ENCODE data around the gene ECT2L.
"Not testable (repeated sequence)": the region's sequence is repeated elsewhere in the genome, so short reads cannot be mapped to it uniquely, and the experiment has no call there.

Gene ECT2L

DNA sequence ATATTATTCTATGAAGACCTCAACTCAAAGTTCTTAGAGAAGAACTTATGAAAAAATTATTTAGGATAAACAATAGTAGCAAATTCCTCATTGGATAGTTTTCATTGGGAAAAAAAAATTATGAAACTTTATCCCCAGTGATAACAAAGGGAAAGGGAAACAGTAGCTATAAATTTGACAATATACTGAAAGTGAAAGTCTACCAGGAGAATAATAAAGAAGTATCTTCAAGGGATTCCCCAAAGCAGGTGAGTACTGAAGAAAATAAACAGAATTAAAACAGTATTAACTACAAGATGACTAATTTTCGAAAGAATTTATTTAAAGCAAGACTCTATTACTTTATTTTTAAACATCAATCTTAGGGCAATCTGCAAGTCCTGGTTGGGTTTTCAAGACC is 135.8 kb downstream of the ECT2L start:
- no peak for DNase-seq (ENCODE audit: low spot score)

- DNase-seq (ENCODE audit: low spot score), result not testable (repeated sequence)
Measured at GRCh38 chr6:138936873-138937272, 141.0 kb downstream of the ECT2L start.

GRCh38 chr6:138943089-138943625 is 147.3 kb downstream of the ECT2L start:
- DNase-seq (ENCODE audit: low spot score), result no peak

DNA sequence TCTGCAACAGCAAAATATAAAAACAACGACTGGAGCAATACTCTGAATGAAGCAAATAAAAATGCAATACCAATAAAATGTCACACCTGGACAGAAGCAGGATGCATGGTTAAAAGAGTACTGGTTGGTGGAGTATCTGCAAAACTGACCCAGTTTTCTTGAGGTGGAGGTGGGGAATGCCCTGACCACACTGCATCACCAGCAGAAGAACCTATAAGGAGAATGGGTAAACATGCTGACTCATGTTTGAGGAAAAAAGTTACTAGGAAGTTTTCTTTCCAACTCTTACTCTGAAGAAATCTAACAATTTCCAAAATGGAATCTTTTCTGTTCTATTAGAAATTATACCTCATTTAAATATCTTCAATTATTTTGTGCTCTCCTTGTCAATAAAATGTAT is 148.5 kb downstream of the ECT2L start:
- no peak for DNase-seq (ENCODE audit: low spot score)

DNA sequence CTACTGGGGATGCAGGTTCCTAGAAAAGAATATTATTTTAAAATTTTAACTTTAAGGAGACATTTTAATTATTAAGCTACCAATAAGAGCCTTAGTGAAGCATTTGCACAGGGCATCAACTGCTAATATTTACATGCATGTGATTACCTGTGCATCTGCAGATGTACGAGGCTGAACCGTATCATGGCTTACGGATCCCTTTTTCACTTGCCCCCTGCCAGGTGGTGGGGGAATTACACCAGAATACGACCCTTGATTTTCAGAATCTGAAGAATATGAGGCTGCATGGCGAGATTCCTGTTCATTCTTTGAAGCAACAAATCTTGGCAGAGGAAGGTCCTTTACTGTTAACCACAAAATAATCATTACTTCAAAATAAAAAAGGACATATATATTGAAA is 149.5 kb downstream of the ECT2L start:
- no peak for DNase-seq (ENCODE audit: low spot score)

- no peak for DNase-seq (ENCODE audit: low spot score)
Measured at GRCh38 chr6:138948004-138948403, 152.1 kb downstream of the ECT2L start.

GRCh38 chr6:138948546-138949179 is 152.8 kb downstream of the ECT2L start:
- DNase-seq (ENCODE audit: low spot score), result no peak

- no peak for DNase-seq (ENCODE audit: low spot score)
Measured at GRCh38 chr6:138953451-138953850, 157.6 kb downstream of the ECT2L start.
